NCI-H2227 (cell line): ENCODE results near the gene C1QTNF1.
"Not testable (repeated sequence)": the region's sequence is repeated elsewhere in the genome, so short reads cannot be mapped to it uniquely, and the experiment has no call there.

ENCODE experiments used
- DNase-seq: peaks from one replicate; lab custom pipeline; 2025; ENCODE audit not compliant: unreplicated experiment; lab: John Stamatoyannopoulos, UW

The C1QTNF1 gene

DNA sequence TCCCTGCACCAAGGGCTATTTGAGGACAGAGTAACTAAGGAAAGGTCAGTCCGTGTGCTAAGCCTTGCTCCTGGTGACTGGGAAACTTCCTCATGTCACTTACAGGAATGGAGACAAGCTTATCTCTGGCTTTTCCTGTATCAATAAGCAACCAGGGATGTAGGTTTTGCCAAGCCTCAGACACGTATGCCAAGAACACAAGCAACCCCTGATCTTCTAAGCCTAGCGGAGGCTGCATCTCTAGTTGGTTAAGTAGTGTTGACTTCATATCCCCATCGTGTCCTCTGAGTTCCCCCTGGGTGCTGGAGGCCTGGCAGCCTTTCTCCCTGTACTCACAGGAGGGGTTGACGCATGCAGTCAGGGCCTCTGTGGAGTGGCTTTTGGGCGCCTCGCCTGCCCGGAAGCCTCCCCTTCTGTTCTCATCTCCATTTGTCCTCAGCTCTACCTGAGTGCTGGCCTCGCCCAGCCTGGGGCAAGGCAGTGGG lies 1.4 kb upstream of the C1QTNF1 start:
- DNase-seq: no peak

DNA sequence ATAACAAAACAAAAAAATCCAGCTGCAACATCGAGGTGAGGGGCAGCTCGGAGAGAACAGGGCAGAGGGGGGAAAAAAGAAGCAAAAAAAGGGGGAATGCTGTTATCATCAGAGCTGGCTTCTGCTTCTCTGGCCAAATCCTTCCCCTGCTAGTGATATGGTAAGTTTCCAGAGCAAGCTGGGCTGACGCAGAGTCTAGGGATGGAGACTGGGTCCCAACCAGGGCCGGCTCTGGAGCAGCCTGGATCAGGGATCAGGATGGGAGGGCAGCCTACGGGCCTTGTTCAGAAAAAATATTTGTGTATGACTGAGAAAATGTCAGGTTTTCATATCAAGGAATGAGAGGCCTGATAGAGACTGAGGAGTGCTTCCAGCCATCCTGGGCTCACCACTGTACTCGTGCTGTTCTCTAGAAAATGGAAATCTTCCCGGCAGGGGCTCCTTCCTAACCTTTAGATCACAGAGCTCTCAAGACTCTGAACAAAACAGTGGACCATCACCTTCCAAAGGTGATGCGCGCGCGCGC lies 726 bp upstream of the C1QTNF1 start:
- no peak for DNase-seq

DNA sequence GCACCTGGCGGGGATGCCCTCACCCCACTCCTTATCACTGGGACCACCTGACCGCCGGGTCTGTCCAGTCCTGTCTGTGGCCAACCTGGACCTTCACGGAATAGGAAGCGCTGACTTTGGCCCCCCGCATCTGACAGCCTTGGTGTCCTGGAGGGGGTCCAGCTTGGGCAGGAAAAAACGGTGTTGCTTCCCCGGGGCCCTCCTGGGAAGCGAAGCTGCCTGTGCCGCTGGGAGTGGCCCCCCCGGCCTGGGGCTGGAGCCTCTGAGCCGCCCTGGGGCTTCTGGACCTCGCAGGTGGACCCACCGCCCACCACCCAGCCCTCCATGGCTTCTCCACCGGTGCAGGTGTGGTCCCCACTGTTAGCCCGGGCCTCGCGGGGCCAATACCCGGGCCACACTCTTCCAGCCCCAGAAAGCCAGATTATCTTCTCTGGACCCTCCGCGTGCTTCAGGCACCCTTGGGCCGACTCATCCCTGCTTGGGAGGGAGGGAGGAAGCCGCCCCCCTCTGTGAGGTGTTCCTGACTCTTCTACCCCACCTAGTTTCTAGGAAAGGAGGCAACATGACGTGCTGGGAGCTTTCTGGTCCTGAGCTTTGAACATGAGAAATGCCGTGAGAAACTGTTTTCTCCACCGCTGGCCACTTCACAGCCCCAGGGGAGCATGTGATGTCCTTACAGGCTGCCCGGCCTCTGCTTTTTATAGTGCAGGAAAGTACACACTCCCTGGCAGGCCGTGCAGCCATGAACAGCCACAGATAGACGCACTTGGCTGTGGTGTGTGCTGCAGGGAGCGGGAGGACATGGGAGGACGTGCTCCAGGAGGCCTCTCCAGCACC lies 1.1 kb downstream of the C1QTNF1 start:
- DNase-seq: no peak

DNA sequence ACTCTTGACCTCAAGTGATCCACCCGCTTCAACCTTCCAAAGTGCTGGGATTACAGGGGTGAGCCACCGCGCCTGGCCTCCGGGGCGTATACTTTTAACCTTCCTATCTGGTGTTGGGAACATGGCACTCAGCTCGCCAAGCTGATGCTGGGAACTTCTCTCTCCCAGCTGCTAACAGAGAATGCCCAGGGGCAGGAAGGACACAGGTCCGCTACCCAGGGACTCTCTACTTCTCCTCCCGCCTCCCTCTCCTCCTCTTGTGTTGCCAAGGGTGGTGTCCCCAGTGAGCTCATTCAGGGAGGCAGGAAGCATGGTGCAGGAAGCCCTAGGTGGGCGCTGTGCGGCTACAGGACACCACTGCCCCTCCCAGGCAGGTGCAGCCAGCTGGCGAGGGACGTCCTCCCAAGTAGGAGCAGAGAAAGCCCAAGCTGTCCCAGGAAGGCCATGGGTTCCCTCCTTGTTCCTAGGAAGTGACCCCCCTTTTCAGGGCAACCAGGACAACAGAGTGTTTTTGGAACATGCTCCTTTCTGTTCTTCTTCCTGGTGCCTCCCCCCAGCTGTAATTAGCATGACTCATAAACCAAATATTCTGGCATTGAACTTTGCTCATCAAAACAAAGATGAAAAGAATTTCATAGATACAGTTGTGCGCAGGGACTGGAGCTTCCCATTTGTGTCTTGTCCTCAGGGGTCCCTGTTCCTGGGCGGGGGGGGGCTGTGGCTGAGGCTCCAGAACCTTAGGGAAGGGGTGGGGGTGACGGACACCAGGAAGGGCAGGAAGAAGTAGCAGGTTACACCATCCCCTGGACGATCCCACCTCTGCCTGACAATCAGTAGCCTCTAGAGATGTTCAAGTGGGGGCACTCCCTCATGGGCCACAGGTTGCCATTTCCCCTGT lies 2.7 kb downstream of the C1QTNF1 start:
- no peak for DNase-seq

DNA sequence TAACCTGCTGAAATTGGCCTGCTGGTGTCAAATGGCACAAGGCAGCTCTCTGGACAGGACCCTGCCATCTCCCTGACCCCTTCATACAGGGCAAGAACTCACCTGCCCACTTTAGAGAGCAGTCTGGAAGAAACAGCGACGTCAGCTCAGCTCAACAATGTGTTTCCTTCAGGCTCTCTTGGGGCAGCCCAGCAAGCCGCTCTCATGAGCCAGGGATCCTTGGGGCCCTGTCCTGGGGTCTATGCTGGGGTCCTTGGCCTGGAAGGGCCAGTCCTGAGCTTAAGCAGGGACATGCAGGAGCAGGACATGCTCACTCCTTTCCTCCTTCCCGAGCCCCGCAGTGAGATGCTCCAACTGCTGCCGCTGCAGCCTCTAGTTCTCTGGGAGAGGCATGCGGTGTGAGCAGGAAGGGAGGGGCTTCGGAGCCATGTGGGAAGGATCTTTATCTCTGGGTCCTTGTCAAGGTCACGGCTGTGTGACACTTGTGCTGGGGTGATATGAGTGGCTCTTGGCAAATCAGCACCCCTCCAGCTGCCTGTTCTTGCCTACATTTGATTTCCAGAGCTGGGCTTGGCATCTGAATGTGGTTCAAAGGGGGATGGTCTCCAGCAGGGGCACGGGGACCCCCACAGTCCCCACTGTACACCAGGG lies 3.4 kb downstream of the C1QTNF1 start:
- DNase-seq: no peak

DNA sequence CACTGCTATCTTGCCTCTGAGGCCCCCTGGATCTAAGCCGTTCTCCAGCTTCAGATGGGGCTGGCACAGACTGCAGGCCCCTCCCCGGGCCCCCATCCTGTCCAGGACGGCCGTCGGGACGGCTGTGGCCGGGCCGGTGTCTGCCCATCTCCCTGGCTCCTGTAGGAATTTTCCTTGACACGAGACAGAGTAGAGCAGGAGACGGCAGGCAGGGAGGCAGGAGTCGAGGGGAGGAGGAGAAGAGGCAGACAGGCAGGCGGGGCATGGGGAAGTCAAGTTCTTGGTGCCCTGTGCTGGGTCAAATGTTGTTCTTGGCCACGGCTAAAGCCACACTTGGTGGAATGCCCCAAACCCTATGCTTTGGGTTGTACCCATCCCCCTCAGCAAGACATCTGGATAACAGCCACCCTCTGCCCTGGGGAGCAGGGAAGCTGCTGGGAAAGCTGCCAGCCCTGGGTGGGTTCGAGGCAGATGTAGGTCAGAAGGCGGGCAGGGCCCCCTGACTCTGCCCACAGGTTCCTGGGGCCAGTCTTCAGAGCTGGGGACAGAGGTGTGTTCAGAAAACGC lies 4.0 kb downstream of the C1QTNF1 start:
- DNase-seq: no peak

DNA sequence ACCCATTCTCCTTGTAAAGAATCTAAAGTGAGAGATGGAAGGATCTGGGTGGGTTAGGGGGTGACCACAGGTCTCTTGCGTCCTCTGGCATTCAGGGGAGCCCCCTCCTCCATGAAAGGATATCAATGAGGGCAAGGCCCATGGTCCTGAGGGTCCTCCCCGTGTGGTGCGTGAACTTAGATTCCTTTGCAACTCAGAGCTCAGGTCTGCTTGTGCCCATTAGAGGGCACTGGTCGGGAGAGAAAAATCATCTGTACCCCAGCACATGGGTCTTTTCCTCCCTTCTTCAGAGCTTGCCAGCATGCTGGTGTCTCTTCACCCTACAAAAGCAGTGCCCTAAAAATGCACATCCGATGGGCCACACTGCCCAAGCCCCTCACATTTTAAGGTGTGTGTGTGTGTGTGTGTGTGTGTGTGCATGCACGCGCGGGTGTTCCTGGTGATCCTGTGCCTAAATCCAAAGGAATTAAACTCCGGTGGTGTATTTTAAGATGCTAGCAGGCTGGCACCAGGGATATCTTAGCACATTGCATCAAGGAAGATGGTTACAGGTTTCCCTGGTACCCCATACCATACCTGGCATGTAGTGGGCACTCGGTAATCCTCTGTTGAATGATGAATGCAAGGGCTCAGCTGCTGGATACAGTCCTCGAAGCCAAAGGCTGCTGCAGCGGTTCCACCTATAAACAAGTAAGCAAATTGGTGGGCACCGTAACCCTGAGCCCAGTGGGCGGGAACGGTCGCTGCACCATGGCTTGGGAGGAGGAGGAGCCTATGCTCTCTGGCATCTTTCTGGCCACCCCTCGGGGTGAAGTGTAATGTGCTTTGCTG lies 4.7 kb downstream of the C1QTNF1 start:
- DNase-seq: peak; percentile 21

DNA sequence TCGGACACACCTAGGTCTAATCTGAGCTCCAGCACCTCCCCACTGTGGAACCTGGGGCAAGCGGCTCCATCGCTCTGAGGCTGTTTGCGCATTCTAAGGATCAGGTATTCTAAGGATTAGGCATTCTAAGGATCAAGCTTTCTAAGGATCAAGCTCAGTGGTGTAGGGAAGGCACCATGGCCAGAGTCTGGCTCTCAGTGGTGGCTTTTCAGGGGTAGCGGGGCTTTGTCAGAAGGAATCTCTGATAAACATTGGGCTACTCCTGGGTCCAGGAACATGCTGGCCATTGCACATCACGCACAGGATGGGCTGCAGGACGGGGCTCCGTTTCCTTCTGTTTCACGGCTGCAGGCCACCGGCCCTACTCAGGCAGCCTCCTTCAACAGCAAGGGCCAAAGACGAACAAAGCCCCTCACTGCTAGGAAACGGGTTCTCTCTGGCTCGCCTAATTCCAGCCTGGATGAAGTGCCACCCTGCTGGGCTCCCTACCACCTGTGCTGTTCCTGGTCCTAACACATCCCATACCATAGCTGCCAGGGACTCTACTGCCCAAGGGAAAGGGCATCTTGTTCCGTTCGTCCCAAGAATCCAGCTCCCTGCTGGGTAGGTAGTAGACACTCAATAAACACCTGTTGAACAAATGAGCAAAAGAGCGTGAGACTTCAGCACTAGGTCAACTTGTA lies 5.5 kb downstream of the C1QTNF1 start:
- no peak for DNase-seq

DNA sequence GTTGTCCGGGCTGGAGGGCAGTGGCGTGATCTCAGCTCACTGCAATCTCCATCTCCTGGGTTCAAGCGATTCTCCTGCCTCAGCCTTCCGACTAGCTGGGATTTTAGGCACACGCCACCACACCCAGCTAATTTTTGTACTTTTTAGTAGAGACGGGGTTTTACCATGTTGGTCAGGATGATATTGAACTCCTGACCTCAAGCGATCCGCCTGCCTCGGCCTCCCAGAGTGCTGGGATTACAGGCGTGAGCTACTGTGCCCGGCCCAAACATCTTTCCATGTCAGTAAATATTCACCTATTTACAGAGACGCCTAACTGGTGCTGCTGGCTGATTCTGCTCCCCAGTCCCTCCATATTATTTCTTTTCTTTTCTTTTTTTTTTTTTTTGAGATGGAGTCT lies 6.7 kb downstream of the C1QTNF1 start:
- DNase-seq: not testable (repeated sequence)

DNA sequence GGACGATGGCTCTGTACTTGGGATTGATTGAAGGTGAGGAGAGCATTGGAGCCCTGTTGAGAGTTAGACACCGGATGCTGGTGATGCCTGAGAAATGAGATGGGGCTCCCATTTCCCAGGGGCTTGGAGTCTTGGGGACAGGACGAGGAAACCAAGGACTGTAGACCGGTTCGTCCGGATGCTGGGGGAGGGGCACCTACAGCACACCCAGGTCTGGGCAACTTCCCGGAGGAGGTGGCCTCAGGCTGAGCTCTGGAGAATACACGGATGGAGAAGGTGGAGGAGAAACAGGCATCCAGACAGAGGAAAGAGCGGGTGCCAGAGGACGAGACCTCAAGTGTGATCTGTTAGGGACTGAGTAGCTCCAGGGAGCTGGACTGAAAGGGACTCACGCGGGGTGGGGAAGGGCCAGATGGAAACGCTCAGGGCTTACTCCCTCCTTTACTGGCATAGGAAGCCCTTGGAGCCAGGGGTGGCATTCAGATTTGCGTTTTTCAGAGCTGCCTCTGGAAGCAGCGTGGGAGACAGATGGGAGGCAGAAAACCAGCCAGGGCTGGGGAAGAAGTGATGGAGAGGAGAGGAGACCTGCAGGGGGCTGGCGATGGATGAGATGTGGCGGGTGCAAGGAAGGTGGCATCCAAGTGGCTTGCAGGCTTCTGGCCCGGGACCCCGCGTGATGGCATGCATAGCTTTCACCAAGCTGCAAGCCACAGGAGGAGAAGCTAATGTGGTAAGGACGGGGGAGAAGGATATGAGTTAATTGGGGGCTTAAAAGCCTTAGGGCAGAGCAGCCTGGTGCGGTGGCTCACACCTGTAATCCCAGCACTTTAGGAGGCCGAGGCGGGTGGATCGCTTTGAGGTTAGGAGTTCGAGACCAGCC lies 8.3 kb downstream of the C1QTNF1 start:
- DNase-seq: no peak

DNA sequence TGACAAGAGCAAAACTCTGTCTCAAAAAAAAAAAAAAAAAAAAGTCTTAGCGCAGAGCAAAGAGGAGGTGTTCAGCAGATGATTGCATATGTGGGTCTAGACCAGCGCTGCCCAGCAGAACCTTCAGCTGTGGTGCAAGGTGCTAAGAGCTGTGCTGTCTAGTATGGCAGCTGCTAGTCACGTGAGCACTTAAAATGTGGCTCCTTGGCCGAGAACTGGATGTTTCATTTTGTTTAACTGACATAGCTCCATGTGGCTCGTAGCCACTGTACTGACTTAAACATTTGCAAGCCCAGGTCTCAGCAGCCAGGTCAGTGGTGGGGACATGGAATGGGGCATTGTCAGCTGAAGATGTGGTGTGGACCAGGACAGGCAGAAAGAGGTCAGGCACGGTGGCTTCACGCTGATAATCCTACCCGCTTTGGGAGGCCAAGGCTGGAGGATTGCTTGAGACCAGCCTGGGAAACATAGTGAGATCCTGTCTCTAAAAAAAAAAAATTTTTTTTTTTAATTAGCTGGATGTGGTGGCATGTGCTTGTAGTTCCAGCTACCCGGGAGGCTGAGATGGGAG lies 9.2 kb downstream of the C1QTNF1 start:
- no peak for DNase-seq

DNA sequence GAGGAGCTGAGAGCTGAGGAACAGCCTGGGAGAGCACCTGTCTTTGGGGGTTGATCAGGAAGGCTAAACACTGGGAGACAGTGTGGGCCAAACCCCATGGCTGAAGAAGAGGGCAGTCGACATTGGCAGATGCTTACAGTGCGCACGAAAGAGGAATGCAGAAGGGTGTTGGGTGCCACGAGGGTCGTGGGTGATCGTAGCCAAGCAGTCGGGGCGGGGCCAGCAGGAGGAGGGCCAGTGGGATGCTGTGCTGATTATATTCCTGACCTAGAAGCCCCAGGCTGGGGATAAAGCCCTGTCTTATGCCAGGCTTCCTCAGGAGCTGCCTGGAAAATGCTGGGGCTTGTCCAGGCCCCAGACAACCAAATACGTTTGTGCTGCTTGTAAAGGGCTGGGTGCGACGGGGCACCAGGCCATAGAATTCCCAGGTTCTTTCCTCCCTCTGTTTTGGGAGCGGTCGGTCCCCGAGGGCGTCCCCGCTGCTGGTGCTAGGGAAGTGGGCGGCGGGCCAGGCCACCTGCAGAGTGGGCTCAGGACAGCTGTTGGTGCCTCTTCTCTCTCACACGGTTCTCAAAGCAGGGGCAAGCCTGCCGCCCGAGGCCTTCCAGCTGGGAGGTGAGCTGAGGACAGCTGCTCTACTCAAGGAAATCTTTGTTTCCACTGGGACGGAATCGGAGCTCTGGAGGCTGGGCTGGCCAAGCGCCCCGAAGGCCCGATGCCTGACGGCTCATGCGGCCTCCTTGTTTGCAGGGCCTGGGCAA lies 10.0 kb downstream of the C1QTNF1 start:
- DNase-seq: peak; percentile 68

DNA sequence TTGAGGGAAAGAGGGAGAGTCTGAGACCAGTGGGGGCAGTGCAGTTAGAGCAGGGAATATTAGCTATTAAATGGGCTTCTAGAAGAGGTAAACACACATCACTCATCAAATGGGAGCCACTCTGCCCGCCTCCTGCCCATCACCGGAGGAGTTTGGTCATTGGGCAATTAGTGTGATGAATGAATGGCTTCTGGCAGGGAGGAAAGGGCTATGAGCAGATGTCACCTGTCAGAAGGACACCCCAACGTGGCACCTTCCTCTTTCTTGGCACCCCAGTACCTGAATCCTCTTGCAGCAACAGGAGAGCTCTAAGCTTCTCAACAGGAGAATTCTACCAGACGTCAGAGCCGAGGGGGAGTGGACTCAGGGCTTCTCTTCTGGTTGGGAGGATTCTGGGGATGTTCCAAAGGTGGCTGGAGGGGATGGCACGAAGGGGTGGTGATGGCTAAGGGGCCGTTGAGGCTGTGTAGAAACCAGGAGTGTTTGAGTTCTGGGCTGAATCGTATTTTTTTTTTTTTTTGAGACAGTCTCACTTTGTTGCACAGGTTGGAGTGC lies 11.0 kb downstream of the C1QTNF1 start:
- no peak for DNase-seq

DNA sequence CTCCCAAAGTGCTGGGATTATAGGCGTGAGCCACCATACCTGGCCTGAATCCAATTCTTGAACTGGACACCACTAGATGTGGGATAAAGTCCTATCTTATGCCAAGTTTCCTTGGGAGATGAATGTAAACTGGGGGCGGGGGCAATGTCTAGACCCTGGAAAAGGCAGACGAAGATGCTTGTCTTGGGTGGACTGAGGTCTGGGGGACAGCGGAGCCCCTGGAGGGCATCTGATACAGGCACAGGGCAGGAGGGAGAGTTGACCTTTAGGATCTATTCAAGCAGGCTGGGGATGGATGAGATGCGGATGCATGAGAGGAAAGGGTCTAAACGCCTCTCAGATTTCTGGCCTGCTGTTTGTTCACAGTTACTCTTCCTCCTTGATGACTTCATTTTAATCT lies 11.7 kb downstream of the C1QTNF1 start:
- DNase-seq: no peak

DNA sequence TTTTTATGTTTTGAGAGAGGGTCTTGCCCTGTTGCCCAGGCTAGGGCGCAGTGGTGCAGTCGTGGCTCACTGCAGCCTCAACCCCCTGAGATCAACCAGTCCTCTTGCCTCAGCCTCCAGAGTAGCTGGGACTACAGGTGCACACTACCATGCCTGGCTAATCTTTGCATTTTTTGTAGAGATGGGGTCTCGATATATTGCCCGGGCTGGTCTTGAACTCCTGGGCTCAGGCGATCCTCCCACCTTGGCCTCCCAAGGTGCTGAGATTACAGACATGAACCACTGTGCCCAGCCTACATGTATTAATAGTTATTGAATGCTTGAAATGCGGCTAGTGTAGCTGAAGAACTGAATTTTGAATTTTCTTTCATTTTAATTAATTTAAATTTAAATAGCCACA lies 12.2 kb downstream of the C1QTNF1 start:
- DNase-seq: no peak

DNA sequence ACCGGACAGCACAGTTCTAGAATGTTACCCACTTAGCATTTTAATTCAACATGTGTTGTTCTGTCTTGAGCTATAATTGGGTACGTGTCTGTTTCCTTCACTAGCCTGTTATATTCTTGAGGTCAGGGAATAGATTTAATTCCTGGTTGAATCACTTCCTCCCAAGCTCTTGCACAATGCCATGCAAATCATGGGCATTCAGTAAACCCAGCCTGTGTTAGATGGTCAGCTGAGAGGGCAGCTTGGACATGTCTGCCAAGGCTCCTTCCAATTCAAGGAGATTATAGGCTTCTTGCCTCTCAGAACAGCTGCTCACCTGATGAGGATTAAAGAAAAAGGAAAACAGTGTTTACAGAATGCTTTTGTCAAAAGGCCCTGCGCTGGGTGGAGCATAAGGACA lies 12.6 kb downstream of the C1QTNF1 start:
- DNase-seq: peak; percentile 65

DNA sequence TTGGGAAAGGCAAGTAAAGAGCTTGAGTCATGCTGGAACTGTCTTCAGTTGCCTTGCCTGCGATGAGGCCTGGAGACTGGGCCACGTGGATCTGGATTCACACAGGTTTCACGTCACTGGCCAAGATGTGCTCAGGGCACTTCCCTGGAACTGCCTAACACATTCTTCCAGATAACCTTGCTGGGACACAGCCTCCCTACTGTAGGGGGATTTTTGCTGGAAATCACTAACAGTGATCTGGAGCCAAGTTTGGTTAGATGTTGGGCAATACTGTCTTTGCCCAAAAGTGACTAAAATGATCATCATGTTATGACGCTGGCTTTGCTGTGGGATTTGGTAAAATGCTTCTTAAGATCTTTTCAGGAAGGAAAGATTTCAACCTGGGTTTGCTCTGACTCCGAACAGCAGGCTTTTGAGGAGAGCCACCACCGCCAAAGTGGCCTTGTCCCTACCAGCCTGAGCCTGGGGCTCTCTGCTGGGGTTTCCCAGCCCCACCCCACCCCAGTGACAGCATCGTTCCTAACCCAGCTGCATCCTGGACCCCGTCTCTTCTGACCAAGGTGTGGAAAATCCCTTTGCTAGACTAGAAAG lies 14.7 kb downstream of the C1QTNF1 start:
- no peak for DNase-seq
